OCI-LY3 (cell line): ENCODE data around the gene RPS21.

Experiments
- H2AFZ ChIP-seq: fragments of 200-600, 300-600 bp; shearing (Covaris generic); 2 replicates; pipeline ENCODE4 v1.6.0; 2014; ENCODE audit warnings: antibody characterized with exemption, low read depth, low read length
- H3K27ac ChIP-seq: fragments of 200-600, 300-600 bp; sonication (generic); 2 replicates; pipeline ENCODE4 v1.5.1; 2014; ENCODE audit warnings: mild to moderate bottlenecking, low read length, moderate library complexity, mixed read lengths
- H3K27me3 ChIP-seq: fragments of 200-600, 300-600 bp; sonication (generic); 2 replicates; pipeline ENCODE4 v1.6.1; 2014; ENCODE audit warnings: low read depth, low read length, mixed read lengths
- H3K36me3 ChIP-seq: fragments of 200-600, 300-600 bp; sonication (generic); replicated peaks from 2 replicates; pipeline ENCODE3; 2014; ENCODE audit warnings: low read depth, low read length, mixed read lengths
- H3K4me1 ChIP-seq: fragments of 300-600, 200-600 bp; sonication (generic); 2 replicates; pipeline ENCODE4 v1.6.1; 2014; ENCODE audit warnings: low read length, mixed read lengths
- H3K4me2 ChIP-seq: fragments of 200-600, 300-600 bp; sonication (generic); 2 replicates; pipeline ENCODE4 v1.6.1; 2014; ENCODE audit warnings: low read length, mixed read lengths
- H3K4me3 ChIP-seq: fragments of 300-600, 200-600 bp; sonication (generic); 2 replicates; pipeline ENCODE4 v1.5.1; 2014; ENCODE audit warnings: antibody characterized with exemption, mild to moderate bottlenecking, low read length, moderate library complexity
- H3K79me2 ChIP-seq: fragments of 300-600, 200-600 bp; shearing (Covaris generic); 2 replicates; pipeline ENCODE4 v1.6.1; 2014; ENCODE audit warnings: mild to moderate bottlenecking, low read length, mixed read lengths
- H3K9ac ChIP-seq: fragments of 300-600, 200-600 bp; shearing (Covaris generic); 2 replicates; pipeline ENCODE4 v1.6.0; 2014; ENCODE audit warnings: mild to moderate bottlenecking, low read length, moderate library complexity
- H3K9me3 ChIP-seq: fragments of 200-600, 300-600 bp; shearing (Covaris generic); 2 replicates; pipeline ENCODE4 v1.6.1; 2014; ENCODE audit warnings: low read length, mixed read lengths; ENCODE audit not compliant: insufficient read depth
- H4K20me1 ChIP-seq: fragments of 200-600, 300-600 bp; sonication (generic); 2 replicates; pipeline ENCODE4 v1.6.1; 2016; ENCODE audit warnings: low read length, mixed read lengths; ENCODE audit not compliant: insufficient read depth
- EZH2phosphoT487 ChIP-seq: fragments of 200-600 bp; shearing (Covaris generic); IDR thresholded peaks from 2 replicates; pipeline ENCODE4 v1.6.1; 2018; ENCODE audit warnings: antibody characterized with exemption, mixed run types, low read depth
- TF ChIP-seq, protein P1 (sequence below): fragments of 200-600, 300-600 bp; sonication (generic); IDR thresholded peaks from 2 replicates; pipeline ENCODE4 v1.5.1; 2014; ENCODE audit warnings: antibody characterized with exemption, low read length, low read depth

The RPS21 gene

DNA sequence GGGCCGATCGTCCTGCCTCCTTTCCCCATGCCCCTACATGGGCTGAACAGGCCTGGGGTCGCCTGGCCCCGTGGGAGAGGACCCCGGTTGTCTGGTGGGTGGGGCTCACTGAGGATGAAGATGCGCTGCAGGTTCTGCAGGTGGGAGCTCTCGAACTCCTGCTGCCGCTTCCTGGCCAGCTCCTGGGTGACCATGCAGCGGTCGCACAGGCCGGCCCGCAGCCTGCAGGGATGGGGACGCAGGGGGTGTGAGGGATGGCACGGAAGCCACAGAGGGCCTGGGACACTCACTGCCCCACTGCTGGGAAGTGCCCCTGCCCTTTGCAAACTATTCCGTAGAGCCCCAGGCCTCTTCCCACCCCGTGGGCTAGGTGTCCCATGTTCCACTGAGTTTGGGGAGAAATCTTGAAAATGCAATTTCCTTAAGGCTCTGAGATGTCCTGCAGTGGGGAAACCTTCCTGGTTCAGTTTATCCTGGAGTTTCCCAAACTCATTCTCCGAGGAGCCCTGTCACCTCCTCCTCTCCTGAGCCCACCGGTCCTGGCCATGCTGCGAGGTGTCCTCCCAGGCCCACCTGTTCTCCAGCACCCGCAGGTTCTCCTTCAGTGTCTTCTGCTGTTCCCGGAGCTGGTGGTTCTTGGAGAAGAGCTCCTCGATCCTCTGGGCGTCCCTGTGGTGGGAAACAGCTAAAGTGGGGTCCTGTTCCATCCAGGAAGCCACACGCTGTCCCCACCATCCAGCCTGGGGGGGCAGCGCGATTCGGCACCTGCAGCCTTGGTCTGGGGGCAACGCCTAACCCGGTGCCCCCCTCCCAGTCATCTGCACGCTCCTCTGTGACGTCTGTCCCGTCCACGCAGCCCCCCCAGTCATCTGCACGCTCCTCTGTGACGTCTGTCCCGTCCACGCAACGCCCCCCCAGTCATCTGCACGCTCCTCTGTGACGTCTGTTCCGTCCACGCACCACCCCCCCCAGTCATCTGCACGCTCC lies 30.0 kb downstream of the RPS21 start:
- Histone ChIP-seq H3K27ac (no peak overlapping the region), H3K4me1 (no peaks in the 10 kb centered on the region), H3K79me2 (no peaks in the 10 kb centered on the region), H3K36me3 (no peaks in the 10 kb centered on the region), H4K20me1 (no peaks in the 10 kb centered on the region), H3K9ac (no peak overlapping the region), H3K27me3 (peaks cover 6% of the 10 kb centered on the region; the same call in 1 of the 2 replicates), H3K4me2 (no peak overlapping the region), H3K4me3 (no peak overlapping the region), H3K9me3 (no peaks in the 10 kb centered on the region), H2AFZ (no peak overlapping the region)
- TF ChIP-seq, protein P1, sequence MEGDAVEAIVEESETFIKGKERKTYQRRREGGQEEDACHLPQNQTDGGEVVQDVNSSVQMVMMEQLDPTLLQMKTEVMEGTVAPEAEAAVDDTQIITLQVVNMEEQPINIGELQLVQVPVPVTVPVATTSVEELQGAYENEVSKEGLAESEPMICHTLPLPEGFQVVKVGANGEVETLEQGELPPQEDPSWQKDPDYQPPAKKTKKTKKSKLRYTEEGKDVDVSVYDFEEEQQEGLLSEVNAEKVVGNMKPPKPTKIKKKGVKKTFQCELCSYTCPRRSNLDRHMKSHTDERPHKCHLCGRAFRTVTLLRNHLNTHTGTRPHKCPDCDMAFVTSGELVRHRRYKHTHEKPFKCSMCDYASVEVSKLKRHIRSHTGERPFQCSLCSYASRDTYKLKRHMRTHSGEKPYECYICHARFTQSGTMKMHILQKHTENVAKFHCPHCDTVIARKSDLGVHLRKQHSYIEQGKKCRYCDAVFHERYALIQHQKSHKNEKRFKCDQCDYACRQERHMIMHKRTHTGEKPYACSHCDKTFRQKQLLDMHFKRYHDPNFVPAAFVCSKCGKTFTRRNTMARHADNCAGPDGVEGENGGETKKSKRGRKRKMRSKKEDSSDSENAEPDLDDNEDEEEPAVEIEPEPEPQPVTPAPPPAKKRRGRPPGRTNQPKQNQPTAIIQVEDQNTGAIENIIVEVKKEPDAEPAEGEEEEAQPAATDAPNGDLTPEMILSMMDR, result no peak

DNA sequence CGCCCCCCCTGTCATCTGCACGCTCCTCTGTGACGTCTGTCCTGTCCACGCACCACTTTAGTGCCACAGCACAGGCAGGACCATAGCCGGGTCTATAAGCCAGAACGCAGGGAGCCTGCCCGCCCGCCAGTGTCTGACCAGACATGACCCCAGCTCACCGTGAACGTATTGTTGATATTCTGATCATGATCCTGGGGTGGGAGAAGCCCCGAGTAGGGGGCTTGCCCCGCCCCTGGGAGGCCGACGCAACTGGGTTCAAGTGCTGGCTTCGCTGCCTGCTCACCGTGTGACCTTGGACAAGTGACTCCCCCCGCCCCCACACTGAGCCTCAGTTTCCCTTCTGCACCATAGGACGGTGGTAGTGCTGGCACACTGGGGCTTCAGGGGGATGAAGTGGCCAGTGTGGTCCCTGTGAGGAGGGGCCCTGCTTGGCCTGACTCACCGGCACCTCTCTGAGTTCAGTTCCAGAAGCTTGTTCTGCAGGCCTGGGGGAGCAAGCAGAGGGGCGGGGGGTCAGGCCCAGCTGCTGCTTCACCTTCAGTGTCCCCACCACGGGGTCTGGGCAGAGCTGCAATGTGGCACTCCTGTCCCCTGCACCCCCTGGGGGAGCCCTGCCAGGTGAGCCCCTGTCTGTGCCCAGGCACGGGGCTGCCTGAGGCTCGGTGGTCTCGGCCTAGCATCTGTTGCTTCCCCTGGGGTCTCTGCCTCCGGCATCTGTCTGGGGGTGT lies 31.2 kb downstream of the RPS21 start:
- no peaks in the 10 kb centered on the region for H3K36me3 ChIP-seq
- no peak overlapping the region for H3K4me2 ChIP-seq
- H2AFZ ChIP-seq, result no peak overlapping the region
- H3K9me3 ChIP-seq, result no peaks in the 10 kb centered on the region
- no peak overlapping the region for H3K4me3 ChIP-seq
- H3K79me2 ChIP-seq, result no peaks in the 10 kb centered on the region
- TF ChIP-seq, protein P1, result no peak
- TF ChIP-seq EZH2phosphoT487, result no peak
- peaks cover 6% of the 10 kb centered on the region; the same call in 1 of the 2 replicates for H3K27me3 ChIP-seq
- no peaks in the 10 kb centered on the region for H4K20me1 ChIP-seq
- no peak overlapping the region for H3K27ac ChIP-seq
- H3K4me1 ChIP-seq, result no peaks in the 10 kb centered on the region
- no peak overlapping the region for H3K9ac ChIP-seq

DNA sequence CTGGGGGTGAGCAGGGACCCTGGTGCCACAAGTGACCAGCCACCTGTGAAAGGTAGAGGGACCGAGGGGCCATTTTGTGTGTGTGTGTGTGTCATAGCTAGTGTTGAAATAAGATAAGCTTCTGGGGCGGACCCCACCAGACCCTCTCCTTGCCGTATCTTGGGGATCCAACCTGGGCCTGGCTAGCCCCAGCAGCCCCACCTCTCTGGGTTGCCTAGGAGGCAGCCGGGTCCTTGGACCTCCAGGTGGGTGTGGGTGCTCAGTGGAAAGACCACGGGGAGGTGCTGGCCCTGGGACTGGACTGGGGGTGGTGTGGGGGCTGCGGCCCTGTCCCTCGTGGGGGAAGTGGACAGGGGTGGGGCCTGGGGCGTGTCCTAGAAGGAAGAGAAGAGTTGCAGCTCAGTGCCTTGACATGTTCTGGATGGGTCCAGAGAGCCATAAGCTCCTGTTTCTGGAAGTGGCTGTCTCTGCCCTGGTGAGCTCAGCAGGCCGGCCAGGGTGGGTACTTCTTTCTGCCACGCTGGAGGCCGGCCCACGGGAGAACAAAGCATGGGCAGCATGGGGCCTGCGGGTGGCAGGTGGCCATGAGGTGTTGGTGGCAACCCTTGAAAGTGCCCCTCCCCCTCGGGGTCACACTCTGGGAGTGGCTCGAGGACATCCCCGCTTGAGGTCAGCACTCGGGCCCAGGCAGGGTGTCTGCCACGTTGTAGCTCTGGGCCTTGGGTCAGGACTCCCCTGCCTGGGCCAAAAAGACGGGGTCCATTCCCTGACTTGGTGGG lies 32.0 kb downstream of the RPS21 start:
- Histone ChIP-seq H3K9me3 (no peaks in the 10 kb centered on the region), H3K4me1 (no peaks in the 10 kb centered on the region), H3K27ac (no peak overlapping the region), H3K9ac (no peak overlapping the region), H3K27me3 (peaks cover 6% of the 10 kb centered on the region; the same call in 1 of the 2 replicates), H3K79me2 (no peaks in the 10 kb centered on the region), H3K36me3 (no peaks in the 10 kb centered on the region), H3K4me3 (no peak overlapping the region), H2AFZ (no peak overlapping the region), H3K4me2 (no peak overlapping the region), H4K20me1 (no peaks in the 10 kb centered on the region)
- TF ChIP-seq, protein P1, result no peak
- TF ChIP-seq EZH2phosphoT487, result no peak

DNA sequence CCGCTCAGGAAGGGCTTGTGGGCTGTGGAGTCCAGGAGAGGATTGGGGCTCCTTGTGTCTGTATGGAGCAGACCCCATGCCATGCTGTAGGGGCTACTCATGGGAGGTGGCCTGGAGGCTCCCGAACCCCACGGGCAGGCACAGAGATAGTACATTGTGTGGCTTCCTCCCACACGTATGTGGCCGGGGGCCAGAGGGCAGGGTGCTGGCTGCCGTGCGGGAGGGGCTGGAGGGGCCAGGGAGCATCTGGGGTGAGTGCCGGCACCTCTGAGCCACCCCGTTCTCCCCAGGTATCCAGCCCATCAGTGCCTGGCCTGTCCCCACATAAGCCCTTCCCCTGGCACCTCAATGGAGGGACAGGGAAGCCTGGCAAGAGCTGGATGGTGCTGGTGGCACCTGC lies 32.9 kb downstream of the RPS21 start:
- H3K4me2 ChIP-seq, result no peak overlapping the region
- no peaks in the 10 kb centered on the region for H3K36me3 ChIP-seq
- peaks cover 6% of the 10 kb centered on the region; the same call in 1 of the 2 replicates for H3K27me3 ChIP-seq
- no peaks in the 10 kb centered on the region for H3K79me2 ChIP-seq
- H3K9ac ChIP-seq, result no peak overlapping the region
- no peak overlapping the region for H3K27ac ChIP-seq
- H3K4me1 ChIP-seq, result no peaks in the 10 kb centered on the region
- TF ChIP-seq EZH2phosphoT487, result no peak
- TF ChIP-seq, protein P1, result no peak
- no peaks in the 10 kb centered on the region for H4K20me1 ChIP-seq
- H3K4me3 ChIP-seq, result no peak overlapping the region
- H2AFZ ChIP-seq, result no peak overlapping the region
- H3K9me3 ChIP-seq, result no peaks in the 10 kb centered on the region
